ENCODE results near the gene PFDN6. TPM values are rescaled to one million over a fixed set of nuclear protein-coding genes. Genes with fewer than 3 reads are reported as not detected.

Gene PFDN6
- total and polyA plus RNA-seq, 2 of the 13 experiments (the other 11 are each of a cell fraction or from before 2014, with no cell fraction given), result 75.5 to 87.0 TPM

- peak; percentile 63 for TF ChIP-seq ZNF407 (CRISPR knock-in tag; IDR thresholded peaks at IDR 0.05; ENCODE audit: not compliant biosample characterization)
- peak; percentile 62; the same call in 1 of the 2 replicates for TF ChIP-seq ZIK1 (CRISPR knock-in tag; IDR thresholded peaks at IDR 0.05; ENCODE audit: borderline replicate concordance, low read depth)
- TF ChIP-seq NFKBIZ (CRISPR knock-in tag; IDR thresholded peaks at IDR 0.05), result 0 out of 2 replicates have a peak, but pooled peaks have one; percentile 39
- no peak for TF ChIP-seq ZNF7 (CRISPR knock-in tag; IDR thresholded peaks at IDR 0.05)
- peak; percentile 77; the same call in 1 of the 2 replicates for TF ChIP-seq UBTF (CRISPR knock-in tag; IDR thresholded peaks at IDR 0.05)
- 0 out of 2 replicates have a peak, but pooled peaks have one; percentile 64 for TF ChIP-seq ZBTB46 (CRISPR knock-in tag; IDR thresholded peaks at IDR 0.05; ENCODE audit: borderline replicate concordance)
- TF ChIP-seq SAFB2 (CRISPR knock-in tag; IDR thresholded peaks at IDR 0.05; ENCODE audit: borderline replicate concordance, low read depth), result peak; percentile 74; the same call in 1 of the 2 replicates
- no peak for TF ChIP-seq HIC2 (CRISPR knock-in tag; IDR thresholded peaks at IDR 0.05; ENCODE audit: low read depth)
- TF ChIP-seq, protein P1, sequence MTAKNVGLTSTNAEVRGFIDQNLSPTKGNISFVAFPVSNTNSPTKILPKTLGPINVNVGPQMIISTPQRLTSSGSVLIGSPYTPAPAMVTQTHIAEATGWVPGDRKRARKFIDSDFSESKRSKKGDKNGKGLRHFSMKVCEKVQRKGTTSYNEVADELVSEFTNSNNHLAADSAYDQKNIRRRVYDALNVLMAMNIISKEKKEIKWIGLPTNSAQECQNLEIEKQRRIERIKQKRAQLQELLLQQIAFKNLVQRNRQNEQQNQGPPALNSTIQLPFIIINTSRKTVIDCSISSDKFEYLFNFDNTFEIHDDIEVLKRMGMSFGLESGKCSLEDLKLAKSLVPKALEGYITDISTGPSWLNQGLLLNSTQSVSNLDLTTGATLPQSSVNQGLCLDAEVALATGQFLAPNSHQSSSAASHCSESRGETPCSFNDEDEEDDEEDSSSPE (CRISPR knock-in tag; IDR thresholded peaks at IDR 0.05), result peak; percentile 82
- TF ChIP-seq LCORL (IDR thresholded peaks at IDR 0.05), result no peak
- peak; percentile 72; the same call in 1 of the 2 replicates for TF ChIP-seq LCORL (CRISPR knock-in tag; IDR thresholded peaks at IDR 0.05)
These were observed 10.0 kb downstream of the PFDN6 start (continued) for GRCh38 chr6:33299237-33299944.
